WTC11 (cell line): Measurements from ENCODE around the gene PSME2. TPM values are rescaled to one million over a fixed set of nuclear protein-coding genes. Genes with fewer than 3 reads are reported as not detected.

Experiments
- ATAC-seq: fragments of 200-7000 bp; cut with Tn5 transposase; 2 replicates; pipeline ENCODE4 v1.10.0; 2021; ENCODE audit warnings: mild to moderate bottlenecking, moderate library complexity
- CTCF ChIA-PET: fragments of 300-600 bp; sonication (Branson Sonifier 250); formaldehyde crosslinking; loops from one replicate; lab custom pipeline; 2021; ENCODE audit warnings: antibody characterized with exemption; lab: Charles Lee
- POLR2A ChIA-PET: fragments of 350-600 bp; sonication (Branson Sonifier 250); formaldehyde crosslinking; loops from one replicate; lab custom pipeline; 2021; ENCODE audit warnings: antibody characterized with exemption; lab: Charles Lee
- DNase-seq: peaks from one replicate; pipeline ENCODE4 v3.0.0; 2021; ENCODE audit warnings: low spot score
- H3K27ac Mint-ChIP-seq: 2 replicates; pipeline ENCODE4 v1.8.0; 2021; ENCODE audit warnings: mixed read lengths
- H3K27me3 Mint-ChIP-seq: 2 replicates; pipeline ENCODE4 v1.8.0; 2021; ENCODE audit warnings: low read depth, mild to moderate bottlenecking, moderate library complexity, mixed read lengths
- H3K36me3 Mint-ChIP-seq: 2 replicates; pipeline ENCODE4 v1.8.0; 2021; ENCODE audit warnings: mixed read lengths
- H3K4me1 Mint-ChIP-seq: 2 replicates; pipeline ENCODE4 v1.8.0; 2022; ENCODE audit warnings: mixed read lengths
- H3K4me3 Mint-ChIP-seq: 2 replicates; pipeline ENCODE4 v1.8.0; 2021; ENCODE audit warnings: mild to moderate bottlenecking, moderate library complexity, mixed read lengths
- H3K9me3 Mint-ChIP-seq: 2 replicates; pipeline ENCODE4 v1.8.0; 2021; ENCODE audit warnings: mixed read lengths
- CBFB ChIP-seq: sonication (generic); formaldehyde crosslinking; IDR thresholded peaks from 2 replicates; pipeline ENCODE4 v1.8.1; 2022; ENCODE audit warnings: mild to moderate bottlenecking, low read depth, missing genetic modification reagents
- CREM ChIP-seq: sonication (generic); formaldehyde crosslinking; IDR thresholded peaks from 2 replicates; pipeline ENCODE4 v1.8.1; 2022; ENCODE audit warnings: mild to moderate bottlenecking, missing genetic modification reagents, moderate library complexity
- ESRRA ChIP-seq: sonication (generic); formaldehyde crosslinking; IDR thresholded peaks from 2 replicates; pipeline ENCODE4 v1.8.1; 2022; ENCODE audit warnings: mild to moderate bottlenecking, missing genetic modification reagents, borderline replicate concordance
- ETV6 ChIP-seq: sonication (generic); formaldehyde crosslinking; IDR thresholded peaks from 2 replicates; pipeline ENCODE4 v1.8.1; 2022; ENCODE audit warnings: mild to moderate bottlenecking, missing genetic modification reagents
- FOXP1 ChIP-seq: sonication (generic); formaldehyde crosslinking; IDR thresholded peaks from 2 replicates; pipeline ENCODE4 v1.8.0; 2022; ENCODE audit warnings: missing genetic modification reagents, mild to moderate bottlenecking, moderate library complexity, borderline replicate concordance
- GABPB1 ChIP-seq: sonication (generic); formaldehyde crosslinking; IDR thresholded peaks from 2 replicates; pipeline ENCODE4 v1.8.1; 2023; ENCODE audit warnings: mild to moderate bottlenecking, missing genetic modification reagents
- GRHL2 ChIP-seq: fragments of 250-450 bp; sonication (Bioruptor Pico); IDR thresholded peaks from 2 replicates; pipeline ENCODE4 v1.8.0; 2022; ENCODE audit warnings: mild to moderate bottlenecking, moderate library complexity; ENCODE audit not compliant: insufficient replicate concordance, severe bottlenecking
- HMGA2 ChIP-seq: fragments of 250-450 bp; sonication (Bioruptor Pico); IDR thresholded peaks from 2 replicates; pipeline ENCODE4 v1.4.0; 2021; ENCODE audit warnings: mild to moderate bottlenecking, moderate library complexity
- JAZF1 ChIP-seq: fragments of 250-450 bp; sonication (Bioruptor Pico); IDR thresholded peaks from 2 replicates; pipeline ENCODE4 v1.9.0; 2021; ENCODE audit warnings: moderate library complexity, mild to moderate bottlenecking, inconsistent platforms
- MYBL2 ChIP-seq: sonication (generic); formaldehyde crosslinking; IDR thresholded peaks from 2 replicates; pipeline ENCODE4 v1.8.1; 2023; ENCODE audit warnings: mild to moderate bottlenecking, moderate library complexity, missing genetic modification reagents
- NFYB ChIP-seq: sonication (generic); formaldehyde crosslinking; conservative IDR thresholded peaks from 2 replicates; pipeline ENCODE4 v1.8.0; 2022; ENCODE audit warnings: low read depth, missing genetic modification reagents
- PRRX2 ChIP-seq: fragments of 250-450 bp; sonication (Bioruptor Pico); IDR thresholded peaks from 2 replicates; pipeline ENCODE4 v1.8.0; 2021; ENCODE audit warnings: mild to moderate bottlenecking
- SMAD3 ChIP-seq: sonication (generic); formaldehyde crosslinking; IDR thresholded peaks from 2 replicates; pipeline ENCODE4 v1.8.0; 2022; ENCODE audit warnings: missing genetic modification reagents, mild to moderate bottlenecking, borderline replicate concordance
- SOX15 ChIP-seq: fragments of 250-450 bp; sonication (Bioruptor Pico); IDR thresholded peaks from 2 replicates; pipeline ENCODE4 v1.9.0; 2021; ENCODE audit warnings: mild to moderate bottlenecking
- SP1 ChIP-seq: sonication (generic); formaldehyde crosslinking; conservative IDR thresholded peaks from 2 replicates; pipeline ENCODE4 v1.8.1; 2022; ENCODE audit warnings: missing genetic modification reagents
- TCF7 ChIP-seq: sonication (generic); formaldehyde crosslinking; IDR thresholded peaks from 2 replicates; pipeline ENCODE4 v1.8.0; 2022; ENCODE audit warnings: mild to moderate bottlenecking, low read depth, missing genetic modification reagents, moderate library complexity
- ZNF138 ChIP-seq: sonication (generic); formaldehyde crosslinking; conservative IDR thresholded peaks from 2 replicates; pipeline ENCODE4 v1.8.1; 2022; ENCODE audit warnings: mild to moderate bottlenecking, moderate library complexity, missing genetic modification reagents
- ZNF219 ChIP-seq: sonication (generic); formaldehyde crosslinking; IDR thresholded peaks from 2 replicates; pipeline ENCODE4 v1.8.0; 2023; ENCODE audit warnings: missing genetic modification reagents, mild to moderate bottlenecking, borderline replicate concordance
- ZNF232 ChIP-seq: sonication (generic); formaldehyde crosslinking; IDR thresholded peaks from 2 replicates; pipeline ENCODE4 v1.8.0; 2022; ENCODE audit warnings: mild to moderate bottlenecking, missing genetic modification reagents
- ZNF423 ChIP-seq: fragments of 250-450 bp; sonication (Bioruptor Pico); IDR thresholded peaks from 2 replicates; pipeline ENCODE4 v2.1.2; 2022; ENCODE audit warnings: mild to moderate bottlenecking, moderate library complexity
- ZNF671 ChIP-seq: fragments of 250-450 bp; sonication (Bioruptor Pico); IDR thresholded peaks from 2 replicates; pipeline ENCODE4 v1.8.0; 2021; ENCODE audit warnings: mild to moderate bottlenecking
- total RNA-seq: library from RNA; stranded (reverse); gene quantifications from 3 replicates; pipeline ENCODE4 v1.2.3, GENCODE V29; 2021
- TF ChIP-seq, protein P1 (sequence below): sonication (generic); formaldehyde crosslinking; IDR thresholded peaks from 2 replicates; pipeline ENCODE4 v1.8.0; 2022; ENCODE audit warnings: mild to moderate bottlenecking, missing genetic modification reagents
- TF ChIP-seq, protein P2 (sequence below): sonication (generic); formaldehyde crosslinking; IDR thresholded peaks from 2 replicates; pipeline ENCODE4 v1.8.1; 2023; ENCODE audit warnings: mild to moderate bottlenecking, missing genetic modification reagents, moderate library complexity
- TF ChIP-seq, protein P3 (sequence below): sonication (generic); formaldehyde crosslinking; IDR thresholded peaks from 2 replicates; pipeline ENCODE4 v1.8.0; 2022; ENCODE audit warnings: mild to moderate bottlenecking, missing genetic modification reagents
- TF ChIP-seq, protein P4 (sequence below): sonication (generic); formaldehyde crosslinking; IDR thresholded peaks from 2 replicates; pipeline ENCODE4 v1.8.0; 2022; ENCODE audit warnings: mild to moderate bottlenecking, missing genetic modification reagents
- TF ChIP-seq, protein P5 (sequence below): fragments of 250-450 bp; sonication (Bioruptor Pico); IDR thresholded peaks from 2 replicates; pipeline ENCODE4 v2.1.2; 2022; ENCODE audit warnings: mild to moderate bottlenecking, moderate library complexity
- TF ChIP-seq, protein P6 (sequence below): sonication (generic); formaldehyde crosslinking; IDR thresholded peaks from 2 replicates; pipeline ENCODE4 v1.8.1; 2022; ENCODE audit warnings: mild to moderate bottlenecking, missing genetic modification reagents, moderate library complexity, borderline replicate concordance
- TF ChIP-seq, protein P7 (sequence below): sonication (generic); formaldehyde crosslinking; conservative IDR thresholded peaks from 2 replicates; pipeline ENCODE4 v1.8.1; 2022; ENCODE audit warnings: mild to moderate bottlenecking, missing genetic modification reagents
- TF ChIP-seq, protein P8 (sequence below): sonication (generic); formaldehyde crosslinking; IDR thresholded peaks from 2 replicates; pipeline ENCODE4 v1.8.1; 2022; ENCODE audit warnings: missing genetic modification reagents, borderline replicate concordance

The PSME2 gene
- total RNA-seq, 1 experiment from 2014 or later = 103 TPM

DNA sequence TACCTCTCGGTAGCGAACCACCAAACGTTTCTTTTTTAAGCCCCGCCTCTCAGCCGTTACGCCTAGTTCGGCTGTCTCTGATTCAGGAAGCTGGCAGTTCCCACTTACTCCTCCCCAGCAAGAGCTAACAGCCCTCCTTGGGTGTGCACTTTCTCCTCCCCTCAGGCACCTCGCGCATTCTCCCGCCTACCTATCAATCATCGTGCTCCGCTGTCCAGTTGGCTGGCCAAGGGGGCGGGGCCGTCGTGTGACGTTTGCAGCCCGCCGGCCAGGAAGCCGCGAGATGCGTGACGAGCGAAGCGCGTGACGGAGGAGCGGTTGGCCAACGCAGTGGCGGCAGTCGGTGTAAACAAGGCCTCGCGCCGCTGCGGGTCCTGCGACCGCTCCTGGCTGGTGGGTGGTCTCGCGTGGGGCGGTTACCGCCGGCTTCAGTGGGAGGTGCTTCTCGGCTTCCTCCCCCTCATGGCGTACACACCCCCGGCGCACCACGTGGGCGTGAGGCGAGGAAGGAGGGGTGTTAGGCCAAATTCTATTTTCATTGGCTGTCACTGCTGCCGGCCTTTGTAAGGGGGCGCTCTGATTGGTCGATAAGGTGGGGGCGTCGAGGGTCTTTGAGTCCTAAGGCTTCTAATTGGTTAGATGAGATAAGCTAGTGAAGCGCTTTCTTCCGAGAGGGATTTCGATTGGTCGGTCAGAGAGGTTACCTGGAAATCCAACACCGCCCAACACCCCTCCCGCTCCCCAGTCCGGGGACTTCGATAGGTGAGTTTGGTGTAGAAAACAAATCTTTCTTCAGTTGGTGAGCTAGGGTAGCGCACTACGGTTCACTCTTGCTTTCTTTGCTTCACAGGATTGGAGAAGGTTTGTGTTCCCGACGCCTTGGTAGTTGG, 31.6 kb downstream of the PSME2 start, which contains the start of the genes DCAF11 and NRL:
TSS of gene DCAF11 (plus strand) at position 246 of the 890 bp plus-strand sequence. CDS start 818 bp downstream, outside the sequence.
TSS of gene NRL (minus strand) at position 418 of the 890 bp plus-strand sequence. CDS start 32,101 bp downstream, outside the sequence.
- DNase-seq = peak; percentile 98
- Mint-ChIP-seq H3K27ac (peak within 1 kb of the TSS; percentile 99), H3K4me3 (peak within 1 kb of the TSS; percentile 99), H3K9me3 (no peaks in the 10 kb centered on the region), H3K4me1 (peaks cover 17% of the 10 kb centered on the region), H3K36me3 (peaks cover 32% of the 10 kb centered on the region), H3K27me3 (peaks cover 4% of the 10 kb centered on the region; the same call in 1 of the 2 replicates)
- ChIA-PET CTCF (interaction anchor here (0.6 to 3.3 kb wide), 32 partner anchors 7 to 483 kb away, joined by 3 to 67 read pairs (median 4); partner anchors contain the start of genes CARMIL3, CHMP4A, CIDEB and DHRS4L2), POLR2A (interaction anchor here (0.6 to 3.3 kb wide), 21 partner anchors 9 to 110 kb away, joined by 3 to 44 read pairs (median 6); partner anchors contain the start of genes CARMIL3, CHMP4A, EMC9 and IPO4)
- ATAC-seq = peak; percentile 86
- no peak for TF ChIP-seq JAZF1 (CRISPR knock-in tag)
- no peak for TF ChIP-seq ZNF219 (CRISPR knock-in tag)
- no peak for TF ChIP-seq GRHL2
- peak; percentile 92 for TF ChIP-seq NFYB (CRISPR knock-in tag)
- peak; percentile 58; the same call in 1 of the 2 replicates for TF ChIP-seq ETV6 (CRISPR knock-in tag)
- TF ChIP-seq, protein P1, sequence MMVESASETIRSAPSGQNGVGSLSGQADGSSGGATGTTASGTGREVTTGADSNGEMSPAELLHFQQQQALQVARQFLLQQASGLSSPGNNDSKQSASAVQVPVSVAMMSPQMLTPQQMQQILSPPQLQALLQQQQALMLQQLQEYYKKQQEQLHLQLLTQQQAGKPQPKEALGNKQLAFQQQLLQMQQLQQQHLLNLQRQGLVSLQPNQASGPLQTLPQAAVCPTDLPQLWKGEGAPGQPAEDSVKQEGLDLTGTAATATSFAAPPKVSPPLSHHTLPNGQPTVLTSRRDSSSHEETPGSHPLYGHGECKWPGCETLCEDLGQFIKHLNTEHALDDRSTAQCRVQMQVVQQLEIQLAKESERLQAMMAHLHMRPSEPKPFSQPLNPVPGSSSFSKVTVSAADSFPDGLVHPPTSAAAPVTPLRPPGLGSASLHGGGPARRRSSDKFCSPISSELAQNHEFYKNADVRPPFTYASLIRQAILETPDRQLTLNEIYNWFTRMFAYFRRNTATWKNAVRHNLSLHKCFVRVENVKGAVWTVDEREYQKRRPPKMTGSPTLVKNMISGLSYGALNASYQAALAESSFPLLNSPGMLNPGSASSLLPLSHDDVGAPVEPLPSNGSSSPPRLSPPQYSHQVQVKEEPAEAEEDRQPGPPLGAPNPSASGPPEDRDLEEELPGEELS (CRISPR knock-in tag) = peak; percentile 80; the same call in 1 of the 2 replicates
- peak; percentile 82 for TF ChIP-seq MYBL2 (CRISPR knock-in tag)
- TF ChIP-seq, protein P2, sequence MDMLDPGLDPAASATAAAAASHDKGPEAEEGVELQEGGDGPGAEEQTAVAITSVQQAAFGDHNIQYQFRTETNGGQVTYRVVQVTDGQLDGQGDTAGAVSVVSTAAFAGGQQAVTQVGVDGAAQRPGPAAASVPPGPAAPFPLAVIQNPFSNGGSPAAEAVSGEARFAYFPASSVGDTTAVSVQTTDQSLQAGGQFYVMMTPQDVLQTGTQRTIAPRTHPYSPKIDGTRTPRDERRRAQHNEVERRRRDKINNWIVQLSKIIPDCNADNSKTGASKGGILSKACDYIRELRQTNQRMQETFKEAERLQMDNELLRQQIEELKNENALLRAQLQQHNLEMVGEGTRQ = peak; percentile 90
- no peak for TF ChIP-seq ZNF671 (CRISPR knock-in tag)
- peak; percentile 35; the same call in 1 of the 2 replicates for TF ChIP-seq ZNF232 (CRISPR knock-in tag)
- TF ChIP-seq, protein P3, sequence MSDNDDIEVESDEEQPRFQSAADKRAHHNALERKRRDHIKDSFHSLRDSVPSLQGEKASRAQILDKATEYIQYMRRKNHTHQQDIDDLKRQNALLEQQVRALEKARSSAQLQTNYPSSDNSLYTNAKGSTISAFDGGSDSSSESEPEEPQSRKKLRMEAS (CRISPR knock-in tag) = peak; percentile 97
- no peak; the same call in 1 of the 2 replicates for TF ChIP-seq CREM (CRISPR knock-in tag)
- peak; percentile 91 for TF ChIP-seq SP1 (CRISPR knock-in tag)
- TF ChIP-seq, protein P4, sequence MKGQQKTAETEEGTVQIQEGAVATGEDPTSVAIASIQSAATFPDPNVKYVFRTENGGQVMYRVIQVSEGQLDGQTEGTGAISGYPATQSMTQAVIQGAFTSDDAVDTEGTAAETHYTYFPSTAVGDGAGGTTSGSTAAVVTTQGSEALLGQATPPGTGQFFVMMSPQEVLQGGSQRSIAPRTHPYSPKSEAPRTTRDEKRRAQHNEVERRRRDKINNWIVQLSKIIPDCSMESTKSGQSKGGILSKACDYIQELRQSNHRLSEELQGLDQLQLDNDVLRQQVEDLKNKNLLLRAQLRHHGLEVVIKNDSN (CRISPR knock-in tag) = peak; percentile 93
- no peak for TF ChIP-seq SOX15 (CRISPR knock-in tag)
- no peak for TF ChIP-seq TCF7
- TF ChIP-seq, protein P5, sequence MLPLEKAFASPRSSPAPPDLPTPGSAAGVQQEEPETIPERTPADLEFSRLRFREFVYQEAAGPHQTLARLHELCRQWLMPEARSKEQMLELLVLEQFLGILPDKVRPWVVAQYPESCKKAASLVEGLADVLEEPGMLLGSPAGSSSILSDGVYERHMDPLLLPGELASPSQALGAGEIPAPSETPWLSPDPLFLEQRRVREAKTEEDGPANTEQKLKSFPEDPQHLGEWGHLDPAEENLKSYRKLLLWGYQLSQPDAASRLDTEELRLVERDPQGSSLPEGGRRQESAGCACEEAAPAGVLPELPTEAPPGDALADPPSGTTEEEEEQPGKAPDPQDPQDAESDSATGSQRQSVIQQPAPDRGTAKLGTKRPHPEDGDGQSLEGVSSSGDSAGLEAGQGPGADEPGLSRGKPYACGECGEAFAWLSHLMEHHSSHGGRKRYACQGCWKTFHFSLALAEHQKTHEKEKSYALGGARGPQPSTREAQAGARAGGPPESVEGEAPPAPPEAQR (CRISPR knock-in tag) = no peak
- no peak for TF ChIP-seq HMGA2 (CRISPR knock-in tag)
- no peak for TF ChIP-seq ZNF138
- no peak for TF ChIP-seq CBFB
- TF ChIP-seq, protein P6, sequence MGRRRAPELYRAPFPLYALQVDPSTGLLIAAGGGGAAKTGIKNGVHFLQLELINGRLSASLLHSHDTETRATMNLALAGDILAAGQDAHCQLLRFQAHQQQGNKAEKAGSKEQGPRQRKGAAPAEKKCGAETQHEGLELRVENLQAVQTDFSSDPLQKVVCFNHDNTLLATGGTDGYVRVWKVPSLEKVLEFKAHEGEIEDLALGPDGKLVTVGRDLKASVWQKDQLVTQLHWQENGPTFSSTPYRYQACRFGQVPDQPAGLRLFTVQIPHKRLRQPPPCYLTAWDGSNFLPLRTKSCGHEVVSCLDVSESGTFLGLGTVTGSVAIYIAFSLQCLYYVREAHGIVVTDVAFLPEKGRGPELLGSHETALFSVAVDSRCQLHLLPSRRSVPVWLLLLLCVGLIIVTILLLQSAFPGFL = peak; percentile 90; the same call in 1 of the 2 replicates
- TF ChIP-seq ESRRA (CRISPR knock-in tag) = no peak
- no peak for TF ChIP-seq PRRX2
- TF ChIP-seq FOXP1 = peak; percentile 59; the same call in 1 of the 2 replicates
- TF ChIP-seq GABPB1 (CRISPR knock-in tag) = peak; percentile 92
- 0 out of 2 replicates have a peak, but pooled peaks have one; percentile 57 for TF ChIP-seq SMAD3 (CRISPR knock-in tag)
- TF ChIP-seq, protein P7, sequence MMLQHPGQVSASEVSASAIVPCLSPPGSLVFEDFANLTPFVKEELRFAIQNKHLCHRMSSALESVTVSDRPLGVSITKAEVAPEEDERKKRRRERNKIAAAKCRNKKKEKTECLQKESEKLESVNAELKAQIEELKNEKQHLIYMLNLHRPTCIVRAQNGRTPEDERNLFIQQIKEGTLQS (CRISPR knock-in tag) = no peak
- TF ChIP-seq, protein P8, sequence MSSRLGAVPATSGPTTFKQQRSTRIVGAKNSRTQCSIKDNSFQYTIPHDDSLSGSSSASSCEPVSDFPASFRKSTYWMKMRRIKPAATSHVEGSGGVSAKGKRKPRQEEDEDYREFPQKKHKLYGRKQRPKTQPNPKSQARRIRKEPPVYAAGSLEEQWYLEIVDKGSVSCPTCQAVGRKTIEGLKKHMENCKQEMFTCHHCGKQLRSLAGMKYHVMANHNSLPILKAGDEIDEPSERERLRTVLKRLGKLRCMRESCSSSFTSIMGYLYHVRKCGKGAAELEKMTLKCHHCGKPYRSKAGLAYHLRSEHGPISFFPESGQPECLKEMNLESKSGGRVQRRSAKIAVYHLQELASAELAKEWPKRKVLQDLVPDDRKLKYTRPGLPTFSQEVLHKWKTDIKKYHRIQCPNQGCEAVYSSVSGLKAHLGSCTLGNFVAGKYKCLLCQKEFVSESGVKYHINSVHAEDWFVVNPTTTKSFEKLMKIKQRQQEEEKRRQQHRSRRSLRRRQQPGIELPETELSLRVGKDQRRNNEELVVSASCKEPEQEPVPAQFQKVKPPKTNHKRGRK (CRISPR knock-in tag) = no peak
- no peak for TF ChIP-seq ZNF423 (CRISPR knock-in tag)
